H9 (cell line): ENCODE measurements around the gene PIMREG. TPM values are rescaled to one million over a fixed set of nuclear protein-coding genes. Genes with fewer than 3 reads are reported as not detected.

Experiments used
- DNase-seq: peaks from one replicate; pipeline ENCODE4 v3.0.0-alpha.2; 2017
- H2AFZ ChIP-seq: one replicate; pipeline ENCODE4 v1.6.1; 2013; ENCODE audit warnings: mild to moderate bottlenecking, low read length, control low read depth, moderate library complexity
- H2AK5ac ChIP-seq: 2 replicates; pipeline ENCODE4 v1.6.1; 2013; ENCODE audit warnings: low read length, control low read depth, mixed read lengths; ENCODE audit not compliant: insufficient read length
- H2BK120ac ChIP-seq: one replicate; pipeline ENCODE4 v1.6.1; 2013; ENCODE audit warnings: low read depth, mild to moderate bottlenecking, low read length, control low read depth, inconsistent platforms; ENCODE audit not compliant: poor library complexity, severe bottlenecking
- H2BK12ac ChIP-seq: 2 replicates; pipeline ENCODE4 v1.6.1; 2013; ENCODE audit warnings: low read length, control low read depth, mixed read lengths, low read depth; ENCODE audit not compliant: insufficient read length
- H2BK15ac ChIP-seq: 2 replicates; pipeline ENCODE4 v1.6.1; 2013; ENCODE audit warnings: low read depth, low read length, control low read depth
- H2BK20ac ChIP-seq: one replicate; pipeline ENCODE4 v1.6.1; 2013; ENCODE audit warnings: low read depth, mild to moderate bottlenecking, low read length, control low read depth, inconsistent platforms; ENCODE audit not compliant: poor library complexity, severe bottlenecking
- H2BK5ac ChIP-seq: 2 replicates; pipeline ENCODE4 v1.6.1; 2013; ENCODE audit warnings: low read length, control low read depth, mixed read lengths; ENCODE audit not compliant: insufficient read length
- H3K14ac ChIP-seq: 2 replicates; pipeline ENCODE4 v1.6.1; 2013; ENCODE audit warnings: low read length, control low read depth; ENCODE audit not compliant: insufficient read depth
- H3K18ac ChIP-seq: 2 replicates; pipeline ENCODE4 v1.6.1; 2013; ENCODE audit warnings: low read depth, mild to moderate bottlenecking, mixed read lengths, low read length, control low read depth; ENCODE audit not compliant: insufficient read length
- H3K23ac ChIP-seq: 2 replicates; pipeline ENCODE4 v1.6.1; 2013; ENCODE audit warnings: low read length, control low read depth, mixed read lengths, low read depth; ENCODE audit not compliant: insufficient read length
- H3K23me2 ChIP-seq: 2 replicates; pipeline ENCODE4 v1.6.1; 2013; ENCODE audit warnings: low read depth, mild to moderate bottlenecking, mixed read lengths, low read length, control low read depth; ENCODE audit not compliant: insufficient read length, poor library complexity, severe bottlenecking
- H3K27ac ChIP-seq: 2 replicates; pipeline ENCODE4 v1.5.1; 2013; ENCODE audit warnings: low read length, control low read depth, mixed read lengths, low read depth; ENCODE audit not compliant: insufficient read length
- H3K27me3 ChIP-seq: 2 replicates; pipeline ENCODE4 v1.6.1; 2013; ENCODE audit warnings: low read length, control low read depth, inconsistent platforms; ENCODE audit not compliant: insufficient read depth
- H3K4ac ChIP-seq: 2 replicates; pipeline ENCODE4 v1.6.1; 2013; ENCODE audit warnings: low read depth, mild to moderate bottlenecking, control low read depth, inconsistent platforms, low read length, moderate library complexity
- H3K4me1 ChIP-seq: 2 replicates; pipeline ENCODE4 v1.6.1; 2013; ENCODE audit warnings: low read length, control low read depth, inconsistent platforms; ENCODE audit not compliant: insufficient read depth
- H3K4me2 ChIP-seq: 2 replicates; pipeline ENCODE4 v1.6.1; 2013; ENCODE audit warnings: low read length, control low read depth, mixed read lengths; ENCODE audit not compliant: insufficient read length, insufficient read depth
- H3K56ac ChIP-seq: 2 replicates; pipeline ENCODE4 v1.6.1; 2013; ENCODE audit warnings: low read depth, mild to moderate bottlenecking, mixed read lengths, low read length, control low read depth; ENCODE audit not compliant: insufficient read length
- H3K79me1 ChIP-seq: 2 replicates; pipeline ENCODE4 v1.6.1; 2013; ENCODE audit warnings: low read depth, mild to moderate bottlenecking, moderate library complexity, low read length, control low read depth, inconsistent platforms; ENCODE audit not compliant: insufficient read depth, poor library complexity, severe bottlenecking
- H3K79me2 ChIP-seq: 2 replicates; pipeline ENCODE4 v1.6.1; 2013; ENCODE audit warnings: low read length, control low read depth, inconsistent platforms; ENCODE audit not compliant: insufficient read depth
- H3K9ac ChIP-seq: 2 replicates; pipeline ENCODE4 v1.6.1; 2013; ENCODE audit warnings: low read length, control low read depth, mixed read lengths; ENCODE audit not compliant: insufficient read length; ENCODE audit errors: extremely low read depth
- H3K9me3 ChIP-seq: one replicate; pipeline ENCODE4 v1.6.1; 2013; ENCODE audit warnings: low read depth, low read length, inconsistent platforms; ENCODE audit not compliant: control insufficient read depth
- H3T11ph ChIP-seq: one replicate; pipeline ENCODE4 v1.6.1; 2013; ENCODE audit warnings: mild to moderate bottlenecking, low read length, control low read depth, inconsistent platforms
- H4K20me1 ChIP-seq: one replicate; pipeline ENCODE4 v1.6.1; 2013; ENCODE audit not compliant: control insufficient read depth, insufficient read length, insufficient read depth
- H4K5ac ChIP-seq: 2 replicates; pipeline ENCODE4 v1.6.1; 2013; ENCODE audit warnings: low read depth, mild to moderate bottlenecking, mixed read lengths, low read length, control low read depth; ENCODE audit not compliant: insufficient read length
- H4K8ac ChIP-seq: replicated peaks from 2 replicates; pipeline ENCODE4 v1.6.1; 2013; ENCODE audit warnings: low read length, control low read depth, mixed read lengths, low read depth; ENCODE audit not compliant: insufficient read length
- H4K91ac ChIP-seq: 2 replicates; pipeline ENCODE4 v1.6.1; 2013; ENCODE audit warnings: low read depth, mild to moderate bottlenecking, moderate library complexity, mixed read lengths, low read length, control low read depth; ENCODE audit not compliant: insufficient read length
- H3K27ac Mint-ChIP-seq, 3 experiments: 2 replicates in 2 of 3; 3 replicates in 1 of 3; pipeline ENCODE4 v1.8.0; 2020 to 2021; ENCODE audit warnings: mixed read lengths in 3 of 3, mild to moderate bottlenecking in 1 of 3, moderate library complexity in 1 of 3
- H3K27me3 Mint-ChIP-seq: 2 replicates; pipeline ENCODE4 v1.8.0; 2021; ENCODE audit warnings: low read depth, mild to moderate bottlenecking, moderate library complexity, mixed read lengths
- H3K36me3 Mint-ChIP-seq, 3 experiments: 2 replicates in 2 of 3; 3 replicates in 1 of 3; pipeline ENCODE4 v1.8.0; 2020 to 2021; ENCODE audit warnings: low read depth in 3 of 3, mixed read lengths in 3 of 3; ENCODE audit not compliant: insufficient read depth in 1 of 3
- H3K4me1 Mint-ChIP-seq, 2 experiments: 2 replicates each; pipeline ENCODE4 v1.8.0; 2020; ENCODE audit warnings: mixed read lengths in 2 of 2
- H3K4me3 Mint-ChIP-seq, 2 experiments: 2 replicates in 1 of 2; 3 replicates in 1 of 2; pipeline ENCODE4 v1.8.0; 2020 to 2021; ENCODE audit warnings: mild to moderate bottlenecking in 2 of 2, mixed read lengths in 2 of 2, moderate library complexity in 1 of 2
- H3K9me3 Mint-ChIP-seq, 2 experiments: 2 replicates in 1 of 2; 3 replicates in 1 of 2; pipeline ENCODE4 v1.8.0; 2020; ENCODE audit warnings: mild to moderate bottlenecking in 2 of 2, mixed read lengths in 2 of 2, moderate library complexity in 1 of 2
- WGBS: extraction: QIAGEN DNeasy Blood & Tissue Kit; methylation state at CpG from one replicate; pipeline ENCODE4 v1.1.7; 2013; ENCODE audit warnings: missing lambda C conversion rate, low lambda C conversion rate, mixed read lengths; ENCODE audit not compliant: insufficient read length; ENCODE audit errors: extremely low coverage; 5-methylcytosine and 5-hydroxymethylcytosine counted together
- total RNA-seq: library from RNA; stranded (reverse); gene quantifications from 2 replicates; pipeline ENCODE4 v1.2.1, GENCODE V29; 2021
- TF ChIP-seq, protein P1 (sequence below): fragments of 200-600 bp; sonication (generic); conservative IDR thresholded peaks from 3 replicates; pipeline ENCODE4 v1.8.0; 2021; ENCODE audit warnings: antibody characterized with exemption, mild to moderate bottlenecking

Gene PIMREG
- total RNA-seq, 1 experiment from 2014 or later, result 91.6 TPM

- H3K14ac ChIP-seq, result peak overlapping the region; percentile 70; the same call in 1 of the 2 replicates
- Mint-ChIP-seq H3K36me3 (no peaks in the 10 kb centered on the region; a peak in 1 of 7 replicates), H3K27ac (peak overlapping the region in 2 of 3 experiments; percentile 41 to 46; a peak in 2 of 7 replicates), H3K9me3 (peaks cover 0 to 3% of the 10 kb centered on the region in 2 experiments; a peak in 1 of 5 replicates), H3K4me1 (peaks cover 28 to 38% of the 10 kb centered on the region in 2 experiments), H3K27me3 (peaks cover 3% of the 10 kb centered on the region), H3K4me3 (peak overlapping the region; percentile 6 to 19; a peak in 2 of 5 replicates)
- H3K79me1 ChIP-seq, result no peaks in the 10 kb centered on the region
- H4K20me1 ChIP-seq, result no peaks in the 10 kb centered on the region
- TF ChIP-seq, protein P1, sequence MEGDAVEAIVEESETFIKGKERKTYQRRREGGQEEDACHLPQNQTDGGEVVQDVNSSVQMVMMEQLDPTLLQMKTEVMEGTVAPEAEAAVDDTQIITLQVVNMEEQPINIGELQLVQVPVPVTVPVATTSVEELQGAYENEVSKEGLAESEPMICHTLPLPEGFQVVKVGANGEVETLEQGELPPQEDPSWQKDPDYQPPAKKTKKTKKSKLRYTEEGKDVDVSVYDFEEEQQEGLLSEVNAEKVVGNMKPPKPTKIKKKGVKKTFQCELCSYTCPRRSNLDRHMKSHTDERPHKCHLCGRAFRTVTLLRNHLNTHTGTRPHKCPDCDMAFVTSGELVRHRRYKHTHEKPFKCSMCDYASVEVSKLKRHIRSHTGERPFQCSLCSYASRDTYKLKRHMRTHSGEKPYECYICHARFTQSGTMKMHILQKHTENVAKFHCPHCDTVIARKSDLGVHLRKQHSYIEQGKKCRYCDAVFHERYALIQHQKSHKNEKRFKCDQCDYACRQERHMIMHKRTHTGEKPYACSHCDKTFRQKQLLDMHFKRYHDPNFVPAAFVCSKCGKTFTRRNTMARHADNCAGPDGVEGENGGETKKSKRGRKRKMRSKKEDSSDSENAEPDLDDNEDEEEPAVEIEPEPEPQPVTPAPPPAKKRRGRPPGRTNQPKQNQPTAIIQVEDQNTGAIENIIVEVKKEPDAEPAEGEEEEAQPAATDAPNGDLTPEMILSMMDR, result no peak
- H4K5ac ChIP-seq, result no peak overlapping the region
- no peak overlapping the region for H2BK15ac ChIP-seq
- H3K4me2 ChIP-seq, result no peak overlapping the region
- no peak overlapping the region for H2AK5ac ChIP-seq
- no peaks in the 10 kb centered on the region for H3K23me2 ChIP-seq
- H3K27me3 ChIP-seq, result no peaks in the 10 kb centered on the region; the same call in 1 of the 2 replicates
- H4K91ac ChIP-seq, result no peak overlapping the region
- H3K79me2 ChIP-seq, result no peaks in the 10 kb centered on the region
- peaks cover 8% of the 10 kb centered on the region; the same call in 1 of the 2 replicates for H3K4me1 ChIP-seq
- peak overlapping the region; percentile 36 for H3K18ac ChIP-seq
- DNase-seq, result peak; percentile 81
- H3K56ac ChIP-seq, result no peak overlapping the region
- no peak overlapping the region for H3K27ac ChIP-seq
- H3K9ac ChIP-seq, result no peak overlapping the region
- H4K8ac ChIP-seq, result no peak overlapping the region
- H3K4ac ChIP-seq, result no peak overlapping the region
- no peak overlapping the region for H3K23ac ChIP-seq
- H3T11ph ChIP-seq, result no peak overlapping the region
- no CpG with 5 or more reads among the region's 10 CpGs for WGBS
- no peak overlapping the region for H2BK20ac ChIP-seq
- no peak overlapping the region for H2BK12ac ChIP-seq
- H2BK120ac ChIP-seq, result no peak overlapping the region
- no peak overlapping the region for H2BK5ac ChIP-seq
- H3K9me3 ChIP-seq, result no peaks in the 10 kb centered on the region
- no peak overlapping the region for H2AFZ ChIP-seq
These were observed 17.7 kb downstream of the PIMREG start for GRCh38 chr17:6461792-6462524.
